GM23248 (cell line): Measurements from ENCODE around the gene STAC3.

ENCODE experiments used
- EZH2 ChIP-seq: fragments of 200-600 bp; sonication (generic); IDR thresholded peaks from 2 replicates; pipeline ENCODE4 v1.6.1; 2018; ENCODE audit warnings: antibody characterized with exemption, mild to moderate bottlenecking; ENCODE audit not compliant: insufficient read depth, poor library complexity, severe bottlenecking
- EZH2phosphoT487 ChIP-seq: fragments of 200-600 bp; sonication (generic); IDR thresholded peaks from 2 replicates; pipeline ENCODE4 v1.6.1; 2018; ENCODE audit warnings: antibody characterized with exemption, moderate library complexity, mild to moderate bottlenecking, low read depth; ENCODE audit not compliant: insufficient read depth

- no peak for TF ChIP-seq EZH2
- no peak for TF ChIP-seq EZH2phosphoT487
These were observed 57.2 kb downstream of the STAC3 start for GRCh38 chr12:57193706-57194245.
